H1 (cell line): Measurements from ENCODE around the gene COX10.

Experiments used
- EP300 ChIP-seq, 2 experiments: IDR thresholded peaks; 1 replicate in 1 of 2; 2 replicates in 1 of 2; pipeline ENCODE4 v1.6.1; 2011 to 2012; ENCODE audit warnings: low read depth in 2 of 2, low read length in 2 of 2, mild to moderate bottlenecking in 2 of 2, borderline replicate concordance in 1 of 2, inconsistent platforms in 1 of 2, moderate library complexity in 1 of 2
- POLR2A ChIP-seq, 2 experiments: IDR thresholded peaks; 1 replicate in 1 of 2; 2 replicates in 1 of 2; pipeline ENCODE4 v1.6.1; 2011; ENCODE audit warnings: low read depth in 2 of 2, low read length in 2 of 2, mild to moderate bottlenecking in 2 of 2; ENCODE audit errors: control extremely low read depth in 1 of 2
- SIN3A ChIP-seq, 2 experiments: IDR thresholded peaks in 1 of 2; conservative IDR thresholded peaks in 1 of 2; 2 replicates each; pipeline ENCODE4 v1.6.1; 2011 to 2012; ENCODE audit warnings: low read length in 2 of 2, improper control_type of control experiment in 1 of 2, low read depth in 1 of 2, mild to moderate bottlenecking in 1 of 2
- TF ChIP-seq, protein P1 (sequence below), 3 experiments: IDR thresholded peaks; 1 replicate in 2 of 3; 2 replicates in 1 of 3; pipeline versions ENCODE4 v1.5.1 to v1.6.1; 2011; ENCODE audit warnings: low read length in 3 of 3, mild to moderate bottlenecking in 3 of 3, inconsistent platforms in 2 of 3, low read depth in 1 of 3, moderate library complexity in 1 of 3; ENCODE audit not compliant: insufficient read depth in 1 of 3; ENCODE audit errors: control extremely low read depth in 1 of 3

DNA sequence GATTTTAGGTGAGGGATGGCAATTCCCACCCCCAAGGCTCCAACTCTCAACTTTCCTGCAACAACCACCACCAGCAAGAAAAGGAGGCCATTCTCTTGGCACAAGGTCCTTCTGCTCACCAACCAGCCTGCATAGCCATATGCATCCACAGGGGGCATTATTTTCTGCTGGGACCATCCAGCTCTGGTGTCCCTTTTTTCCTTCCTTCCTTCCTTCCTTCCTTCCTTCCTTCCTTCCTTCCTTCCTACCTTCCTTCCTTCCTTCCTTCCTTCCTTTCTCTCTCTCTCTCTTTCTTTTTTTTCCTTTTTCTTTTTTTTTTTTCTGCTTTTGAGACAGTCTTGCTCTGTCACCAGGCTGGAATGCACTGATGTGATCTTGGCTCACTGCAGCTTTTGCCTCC lies 21.1 kb upstream of the COX10 start:
- TF ChIP-seq POLR2A (IDR thresholded peaks at IDR 0.05; ENCODE audit: control extremely low read depth in 1 of 2, low read depth in 2 of 2, low read length in 2 of 2) (no peak), SIN3A (conservative IDR thresholded peaks at IDR 0.05 in 1 of 2, IDR thresholded peaks at IDR 0.05 in 1 of 2; ENCODE audit: low read depth in 1 of 2, low read length in 2 of 2) (no peak), EP300 (IDR thresholded peaks at IDR 0.05; ENCODE audit: borderline replicate concordance in 1 of 2, low read depth in 2 of 2, low read length in 2 of 2) (no peak)
- TF ChIP-seq, protein P1, sequence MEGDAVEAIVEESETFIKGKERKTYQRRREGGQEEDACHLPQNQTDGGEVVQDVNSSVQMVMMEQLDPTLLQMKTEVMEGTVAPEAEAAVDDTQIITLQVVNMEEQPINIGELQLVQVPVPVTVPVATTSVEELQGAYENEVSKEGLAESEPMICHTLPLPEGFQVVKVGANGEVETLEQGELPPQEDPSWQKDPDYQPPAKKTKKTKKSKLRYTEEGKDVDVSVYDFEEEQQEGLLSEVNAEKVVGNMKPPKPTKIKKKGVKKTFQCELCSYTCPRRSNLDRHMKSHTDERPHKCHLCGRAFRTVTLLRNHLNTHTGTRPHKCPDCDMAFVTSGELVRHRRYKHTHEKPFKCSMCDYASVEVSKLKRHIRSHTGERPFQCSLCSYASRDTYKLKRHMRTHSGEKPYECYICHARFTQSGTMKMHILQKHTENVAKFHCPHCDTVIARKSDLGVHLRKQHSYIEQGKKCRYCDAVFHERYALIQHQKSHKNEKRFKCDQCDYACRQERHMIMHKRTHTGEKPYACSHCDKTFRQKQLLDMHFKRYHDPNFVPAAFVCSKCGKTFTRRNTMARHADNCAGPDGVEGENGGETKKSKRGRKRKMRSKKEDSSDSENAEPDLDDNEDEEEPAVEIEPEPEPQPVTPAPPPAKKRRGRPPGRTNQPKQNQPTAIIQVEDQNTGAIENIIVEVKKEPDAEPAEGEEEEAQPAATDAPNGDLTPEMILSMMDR (IDR thresholded peaks at IDR 0.05; ENCODE audit: control extremely low read depth in 1 of 3, insufficient read depth in 1 of 3, low read depth in 1 of 3, low read length in 3 of 3): peak; percentile 28 to 59 (median 54); a peak in 3 of 4 replicates
